HepG2 (cell line): ENCODE data around the gene ANKRD29. TPM values are rescaled to one million over a fixed set of nuclear protein-coding genes. Genes with fewer than 3 reads are reported as not detected.

Experiments used
- HOXA9 ChIP-seq: sonication (generic); formaldehyde crosslinking; IDR thresholded peaks from 2 replicates; pipeline ENCODE4 v1.8.1; 2022; ENCODE audit warnings: missing genetic modification reagents, mild to moderate bottlenecking, moderate library complexity, borderline replicate concordance
- PAX8 ChIP-seq: sonication (generic); formaldehyde crosslinking; IDR thresholded peaks from 2 replicates; pipeline ENCODE4 v1.8.0; 2022; ENCODE audit warnings: mild to moderate bottlenecking, missing genetic modification reagents, borderline replicate concordance
- PHF21A ChIP-seq: sonication (generic); formaldehyde crosslinking; IDR thresholded peaks from 2 replicates; pipeline ENCODE4 v1.5.0; 2020; ENCODE audit warnings: mild to moderate bottlenecking, missing genetic modification reagents
- PRMT3 ChIP-seq: sonication (generic); formaldehyde crosslinking; IDR thresholded peaks from 2 replicates; pipeline ENCODE4 v1.8.1; 2022; ENCODE audit warnings: low read depth, mild to moderate bottlenecking, moderate library complexity, missing genetic modification reagents, borderline replicate concordance
- ZNF101 ChIP-seq: sonication (generic); formaldehyde crosslinking; IDR thresholded peaks from 2 replicates; pipeline ENCODE4 v1.4.0; 2020; ENCODE audit warnings: mild to moderate bottlenecking, low read depth, missing genetic modification reagents, borderline replicate concordance
- ZNF256 ChIP-seq: sonication (generic); formaldehyde crosslinking; conservative IDR thresholded peaks from 2 replicates; pipeline ENCODE4 v1.4.0; 2020; ENCODE audit warnings: missing genetic modification reagents
- ZNF280D ChIP-seq: sonication (generic); formaldehyde crosslinking; IDR thresholded peaks from 2 replicates; pipeline ENCODE4 v1.5.1; 2020; ENCODE audit warnings: mild to moderate bottlenecking, missing genetic modification reagents
- ZNF644 ChIP-seq: IDR thresholded peaks from 2 replicates; pipeline ENCODE4 v1.6.1; 2016; ENCODE audit warnings: low read depth
- ZNF646 ChIP-seq: sonication (generic); formaldehyde crosslinking; IDR thresholded peaks from 2 replicates; pipeline ENCODE4 v1.9.0; 2021; ENCODE audit warnings: mild to moderate bottlenecking, missing genetic modification reagents
- ZSCAN12 ChIP-seq: sonication (generic); formaldehyde crosslinking; IDR thresholded peaks from 2 replicates; pipeline ENCODE4 v1.9.0; 2021; ENCODE audit warnings: mild to moderate bottlenecking, missing genetic modification reagents
- polyA plus RNA-seq, 8 experiments: library from polyadenylated mRNA; depleted of rRNA in 3 of 8; stranded (reverse) in 7 of 8; unstranded in 1 of 8; fragments of >200 nt; fragmentation: Illumina TruSeq in 4 of 8; extraction: Trizol in 4 of 8; gene quantifications; 2 replicates each; pipeline versions ENCODE4 v1.2.1 to v1.2.3, GENCODE V29; 2011 to 2016; ENCODE audit warnings: low read depth in 4 of 8, missing spikeins in 1 of 8, mixed read lengths in 1 of 8; ENCODE audit not compliant: insufficient read depth in 1 of 8
- total RNA-seq, 5 experiments: library from RNA; depleted of rRNA; stranded (reverse); fragments of >200 nt; fragmentation: Illumina TruSeq; extraction: Trizol; gene quantifications; 2 replicates each; pipeline ENCODE4 v1.2.3, GENCODE V29; 2016; ENCODE audit warnings: low read depth in 1 of 5
- TF ChIP-seq, protein P1 (sequence below): sonication (generic); formaldehyde crosslinking; IDR thresholded peaks from 2 replicates; pipeline ENCODE4 v1.4.0; 2020; ENCODE audit warnings: mild to moderate bottlenecking, missing genetic modification reagents
- TF ChIP-seq, protein P2 (sequence below): sonication (generic); formaldehyde crosslinking; IDR thresholded peaks from 2 replicates; pipeline ENCODE4 v1.4.0; 2020; ENCODE audit warnings: missing genetic modification reagents

Gene ANKRD29
- total and polyA plus RNA-seq, 2 of the 13 experiments (the other 11 are each of a cell fraction or from before 2014, with no cell fraction given), result not detected

- TF ChIP-seq, protein P1, sequence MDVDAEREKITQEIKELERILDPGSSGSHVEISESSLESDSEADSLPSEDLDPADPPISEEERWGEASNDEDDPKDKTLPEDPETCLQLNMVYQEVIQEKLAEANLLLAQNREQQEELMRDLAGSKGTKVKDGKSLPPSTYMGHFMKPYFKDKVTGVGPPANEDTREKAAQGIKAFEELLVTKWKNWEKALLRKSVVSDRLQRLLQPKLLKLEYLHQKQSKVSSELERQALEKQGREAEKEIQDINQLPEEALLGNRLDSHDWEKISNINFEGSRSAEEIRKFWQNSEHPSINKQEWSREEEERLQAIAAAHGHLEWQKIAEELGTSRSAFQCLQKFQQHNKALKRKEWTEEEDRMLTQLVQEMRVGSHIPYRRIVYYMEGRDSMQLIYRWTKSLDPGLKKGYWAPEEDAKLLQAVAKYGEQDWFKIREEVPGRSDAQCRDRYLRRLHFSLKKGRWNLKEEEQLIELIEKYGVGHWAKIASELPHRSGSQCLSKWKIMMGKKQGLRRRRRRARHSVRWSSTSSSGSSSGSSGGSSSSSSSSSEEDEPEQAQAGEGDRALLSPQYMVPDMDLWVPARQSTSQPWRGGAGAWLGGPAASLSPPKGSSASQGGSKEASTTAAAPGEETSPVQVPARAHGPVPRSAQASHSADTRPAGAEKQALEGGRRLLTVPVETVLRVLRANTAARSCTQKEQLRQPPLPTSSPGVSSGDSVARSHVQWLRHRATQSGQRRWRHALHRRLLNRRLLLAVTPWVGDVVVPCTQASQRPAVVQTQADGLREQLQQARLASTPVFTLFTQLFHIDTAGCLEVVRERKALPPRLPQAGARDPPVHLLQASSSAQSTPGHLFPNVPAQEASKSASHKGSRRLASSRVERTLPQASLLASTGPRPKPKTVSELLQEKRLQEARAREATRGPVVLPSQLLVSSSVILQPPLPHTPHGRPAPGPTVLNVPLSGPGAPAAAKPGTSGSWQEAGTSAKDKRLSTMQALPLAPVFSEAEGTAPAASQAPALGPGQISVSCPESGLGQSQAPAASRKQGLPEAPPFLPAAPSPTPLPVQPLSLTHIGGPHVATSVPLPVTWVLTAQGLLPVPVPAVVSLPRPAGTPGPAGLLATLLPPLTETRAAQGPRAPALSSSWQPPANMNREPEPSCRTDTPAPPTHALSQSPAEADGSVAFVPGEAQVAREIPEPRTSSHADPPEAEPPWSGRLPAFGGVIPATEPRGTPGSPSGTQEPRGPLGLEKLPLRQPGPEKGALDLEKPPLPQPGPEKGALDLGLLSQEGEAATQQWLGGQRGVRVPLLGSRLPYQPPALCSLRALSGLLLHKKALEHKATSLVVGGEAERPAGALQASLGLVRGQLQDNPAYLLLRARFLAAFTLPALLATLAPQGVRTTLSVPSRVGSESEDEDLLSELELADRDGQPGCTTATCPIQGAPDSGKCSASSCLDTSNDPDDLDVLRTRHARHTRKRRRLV (CRISPR knock-in tag), result no peak
- TF ChIP-seq ZNF280D (0 out of 2 replicates have a peak, but pooled peaks have one; percentile 61), ZNF644 (CRISPR knock-in tag) (no peak), PHF21A (peak; percentile 57; the same call in 1 of the 2 replicates), ZNF256 (no peak), ZSCAN12 (CRISPR knock-in tag) (no peak), PAX8 (no peak), ZNF101 (CRISPR knock-in tag) (no peak), HOXA9 (no peak), PRMT3 (no peak), ZNF646 (CRISPR knock-in tag) (no peak)
- TF ChIP-seq, protein P2, sequence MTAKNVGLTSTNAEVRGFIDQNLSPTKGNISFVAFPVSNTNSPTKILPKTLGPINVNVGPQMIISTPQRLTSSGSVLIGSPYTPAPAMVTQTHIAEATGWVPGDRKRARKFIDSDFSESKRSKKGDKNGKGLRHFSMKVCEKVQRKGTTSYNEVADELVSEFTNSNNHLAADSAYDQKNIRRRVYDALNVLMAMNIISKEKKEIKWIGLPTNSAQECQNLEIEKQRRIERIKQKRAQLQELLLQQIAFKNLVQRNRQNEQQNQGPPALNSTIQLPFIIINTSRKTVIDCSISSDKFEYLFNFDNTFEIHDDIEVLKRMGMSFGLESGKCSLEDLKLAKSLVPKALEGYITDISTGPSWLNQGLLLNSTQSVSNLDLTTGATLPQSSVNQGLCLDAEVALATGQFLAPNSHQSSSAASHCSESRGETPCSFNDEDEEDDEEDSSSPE, result no peak
Observed at GRCh38 chr18:23583071-23583865, 79.4 kb downstream of the ANKRD29 start (continued).
